ENCODE results near the gene AKNA. TPM values are rescaled to one million over a fixed set of nuclear protein-coding genes. Genes with fewer than 3 reads are reported as not detected.

AKNA gene
- total RNA-seq, 2 experiments from 2014 or later, result 61.4 to 203 TPM

- TF ChIP-seq CTCF (conservative IDR thresholded peaks at IDR 0.05; ENCODE audit: low read length) (no peak), EZH2phosphoT487 (IDR thresholded peaks at IDR 0.05; ENCODE audit: borderline replicate concordance, low read depth, low read length) (no peak)
- no peaks in the 10 kb centered on the region for H3K9me3 ChIP-seq (ENCODE audit: low read length)
- H3K79me2 ChIP-seq (ENCODE audit: insufficient read depth, low read depth, low read length), result peaks cover 23% of the 10 kb centered on the region
- H4K20me1 ChIP-seq (ENCODE audit: insufficient read depth, low read length), result no peaks in the 10 kb centered on the region
- POLR2A ChIA-PET, result interaction anchor here (0.5 to 1.4 kb wide), 6 partner anchors 11 to 582 kb away, joined by 3 to 6 read pairs (median 4); partner anchors contain the start of gene AKNA
- CTCF ChIA-PET (ENCODE audit: unreplicated experiment), result interaction anchor here (0.9 kb wide), 1 partner anchor 14 kb away, joined by 4 read pairs; no protein-coding TSS in a partner anchor
- peaks cover 35% of the 10 kb centered on the region for H3K4me1 ChIP-seq (ENCODE audit: insufficient read depth, low read length, poor library complexity, severe bottlenecking)
- intact Hi-C loops (cut with micrococcal nuclease; ENCODE audit: unreplicated experiment), result no loop called here
- BruUV-seq (replicated peaks), result no TSS peak
- H3K36me3 ChIP-seq (ENCODE audit: insufficient read depth, low read length), result peaks cover 9% of the 10 kb centered on the region; the same call in 1 of the 2 replicates
- H3K27ac ChIP-seq (ENCODE audit: low read depth, low read length, poor library complexity, severe bottlenecking), result no peak overlapping the region
- no peak for DNase-seq (ENCODE audit: low spot score)
- H3K4me3 ChIP-seq (ENCODE audit: low read depth, low read length, poor library complexity, severe bottlenecking), result no peak overlapping the region
- no peak overlapping the region for H2AFZ ChIP-seq (ENCODE audit: low read length)
- H3K9me2 ChIP-seq (ENCODE audit: insufficient read depth, low read length), result no peaks in the 10 kb centered on the region
- H3K4me2 ChIP-seq (ENCODE audit: low read length), result no peak overlapping the region
These were observed 12.4 kb upstream of the AKNA start for GRCh38 chr9:114400219-114400618.

GRCh38 chr9:114399381-114399780 is 11.6 kb upstream of the AKNA start:
- Histone ChIP-seq H3K4me1 (ENCODE audit: insufficient read depth, low read length, poor library complexity, severe bottlenecking) (peaks cover 43% of the 10 kb centered on the region), H3K36me3 (ENCODE audit: insufficient read depth, low read length) (peaks cover 17% of the 10 kb centered on the region; the same call in 1 of the 2 replicates), H3K9me3 (ENCODE audit: low read length) (no peaks in the 10 kb centered on the region), H2AFZ (ENCODE audit: low read length) (no peak overlapping the region), H3K4me2 (ENCODE audit: low read length) (0 out of 2 replicates have a peak overlapping the region, but pooled peaks have one; percentile 69), H3K4me3 (ENCODE audit: low read depth, low read length, poor library complexity, severe bottlenecking) (no peak overlapping the region), H4K20me1 (ENCODE audit: insufficient read depth, low read length) (no peaks in the 10 kb centered on the region), H3K9me2 (ENCODE audit: insufficient read depth, low read length) (no peaks in the 10 kb centered on the region), H3K79me2 (ENCODE audit: insufficient read depth, low read depth, low read length) (peaks cover 32% of the 10 kb centered on the region), H3K27ac (ENCODE audit: low read depth, low read length, poor library complexity, severe bottlenecking) (no peak overlapping the region)
- no TSS peak for BruUV-seq (replicated peaks)
- TF ChIP-seq EZH2phosphoT487 (IDR thresholded peaks at IDR 0.05; ENCODE audit: borderline replicate concordance, low read depth, low read length), result no peak
- POLR2A ChIA-PET, result interaction anchor here (0.6 to 1.4 kb wide), 6 partner anchors 11 to 1366 kb away, joined by 3 to 6 read pairs (median 3); partner anchors contain the start of gene AKNA
- intact Hi-C loops (cut with micrococcal nuclease; ENCODE audit: unreplicated experiment), result loop anchor here (5.0 kb wide), 1 partner anchor 208 kb away; no protein-coding TSS in a partner anchor
- no peak for DNase-seq (ENCODE audit: low spot score)
- CTCF ChIA-PET (ENCODE audit: unreplicated experiment), result interaction anchor here (0.6 to 0.9 kb wide), 3 partner anchors 13 to 839 kb away, joined by 4 to 9 read pairs (median 7); no protein-coding TSS in a partner anchor

- peak; percentile 97 for DNase-seq (ENCODE audit: low spot score)
- Histone ChIP-seq H3K79me2 (ENCODE audit: insufficient read depth, low read depth, low read length) (peaks cover 42% of the 10 kb centered on the region), H4K20me1 (ENCODE audit: insufficient read depth, low read length) (no peaks in the 10 kb centered on the region), H3K9me3 (ENCODE audit: low read length) (no peaks in the 10 kb centered on the region), H3K4me2 (ENCODE audit: low read length) (peak overlapping the region; percentile 89), H2AFZ (ENCODE audit: low read length) (no peak overlapping the region), H3K36me3 (ENCODE audit: insufficient read depth, low read length) (peaks cover 26% of the 10 kb centered on the region; the same call in 1 of the 2 replicates), H3K9me2 (ENCODE audit: insufficient read depth, low read length) (no peaks in the 10 kb centered on the region), H3K4me1 (ENCODE audit: insufficient read depth, low read length, poor library complexity, severe bottlenecking) (peaks cover 56% of the 10 kb centered on the region), H3K4me3 (ENCODE audit: low read depth, low read length, poor library complexity, severe bottlenecking) (peak overlapping the region; percentile 76), H3K27ac (ENCODE audit: low read depth, low read length, poor library complexity, severe bottlenecking) (peak overlapping the region; percentile 97)
- ChIA-PET CTCF (ENCODE audit: unreplicated experiment) (interaction anchor here (0.5 to 1.2 kb wide), 4 partner anchors 12 to 33 kb away, joined by 3 to 4 read pairs (median 4); no protein-coding TSS in a partner anchor), POLR2A (interaction anchor here (0.8 to 2.0 kb wide), 6 partner anchors 10 to 35 kb away, joined by 3 to 15 read pairs (median 4); partner anchors contain the start of gene AKNA)
- BruUV-seq (replicated peaks), result no TSS peak
- intact Hi-C loops (cut with micrococcal nuclease; ENCODE audit: unreplicated experiment), result loop anchor here (1.0 to 5.0 kb wide), 3 partner anchors 13 to 209 kb away; no protein-coding TSS in a partner anchor
- no peak for TF ChIP-seq CTCF (conservative IDR thresholded peaks at IDR 0.05; ENCODE audit: low read length)
- TF ChIP-seq EZH2phosphoT487 (IDR thresholded peaks at IDR 0.05; ENCODE audit: borderline replicate concordance, low read depth, low read length), result no peak
These were observed 10.2 kb upstream of the AKNA start for GRCh38 chr9:114397848-114398605.
